ENCODE results near the gene DOCK4. TPM values are rescaled to one million over a fixed set of nuclear protein-coding genes. Genes with fewer than 3 reads are reported as not detected.

Gene DOCK4
- total and polyA plus RNA-seq, 10 of the 15 experiments (the other 5 are each of a cell fraction or from before 2014, with no cell fraction given): 0.03 to 0.73 (median 0.38) TPM

- TF ChIP-seq NBN (IDR thresholded peaks at IDR 0.05) (0 out of 2 replicates have a peak, but pooled peaks have one; percentile 29), HDAC2 (IDR thresholded peaks at IDR 0.05) (no peak), POLR2AphosphoS2 (IDR thresholded peaks at IDR 0.05; ENCODE audit: low read depth, low read length) (no peak), ZSCAN29 (IDR thresholded peaks at IDR 0.05) (no peak), NFYA (IDR thresholded peaks at IDR 0.05; ENCODE audit: borderline replicate concordance, low read depth, low read length) (no peak), SIX5 (IDR thresholded peaks at IDR 0.05; ENCODE audit: low read depth, low read length, severe bottlenecking) (no peak), ZNF592 (IDR thresholded peaks at IDR 0.05) (no peak), PML (IDR thresholded peaks at IDR 0.05; ENCODE audit: low read length) (0 out of 2 replicates have a peak, but pooled peaks have one; percentile 25), IKZF2 (IDR thresholded peaks at IDR 0.05) (peak in 1 of 2 experiments; percentile 7; a peak in 2 of 4 replicates), SMAD5 (IDR thresholded peaks at IDR 0.05; ENCODE audit: low read depth) (no peak), KLF5 (IDR thresholded peaks at IDR 0.05; ENCODE audit: partially characterized antibody) (no peak), MAX (IDR thresholded peaks at IDR 0.05; ENCODE audit: low read depth, low read length) (no peak), SUZ12 (IDR thresholded peaks at IDR 0.05; ENCODE audit: unreplicated experiment) (no peak), TCF12 (IDR thresholded peaks at IDR 0.05; ENCODE audit: low read depth, low read length) (no peak), BCL11A (IDR thresholded peaks at IDR 0.05; ENCODE audit: low read depth, low read length) (0 out of 2 replicates have a peak, but pooled peaks have one; percentile 14), PAX8 (IDR thresholded peaks at IDR 0.05) (no peak), SUPT20H (IDR thresholded peaks at IDR 0.05; ENCODE audit: borderline replicate concordance, control insufficient read depth, low read depth, low read length) (no peak), RAD51 (IDR thresholded peaks at IDR 0.05) (no peak), POLR2A (IDR thresholded peaks at IDR 0.05; ENCODE audit: low read depth, low read length) (no peak), ETV6 (conservative IDR thresholded peaks at IDR 0.05 in 1 of 2, IDR thresholded peaks at IDR 0.05 in 1 of 2; ENCODE audit: borderline replicate concordance in 1 of 2, low read depth in 1 of 2) (peak in 1 of 2 experiments; percentile 88; a peak in 2 of 4 replicates), ESRRA (IDR thresholded peaks at IDR 0.05; ENCODE audit: low read length) (no peak), RAD21 (IDR thresholded peaks at IDR 0.05; ENCODE audit: insufficient read depth, low read depth, low read length) (no peak), STAT1 (conservative IDR thresholded peaks at IDR 0.05) (no peak), ZNF207 (IDR thresholded peaks at IDR 0.05; ENCODE audit: borderline replicate concordance) (no peak), SMC3 (IDR thresholded peaks at IDR 0.05; ENCODE audit: borderline replicate concordance, low read length) (no peak), RUNX3 (IDR thresholded peaks at IDR 0.05; ENCODE audit: low read length) (peak; percentile 57), CHD1 (IDR thresholded peaks at IDR 0.05; ENCODE audit: low read depth, low read length) (no peak), SMAD1 (IDR thresholded peaks at IDR 0.05; ENCODE audit: low read depth, partially characterized antibody) (no peak)
Observed at GRCh38 chr7:112080441-112080840, 125.8 kb downstream of the DOCK4 start (continued).
